H54 (cell line): ENCODE results near the gene IRF9.
A peak's percentile ranks its signal among the peaks of the same experiment; 100 is the strongest.

Experiments used
- DNase-seq: peaks from one replicate; pipeline ENCODE4 v3.0.0; 2011; ENCODE audit warnings: low spot score, mixed read lengths; ENCODE audit not compliant: insufficient read length
- FAIRE-seq: peaks from 3 replicates; lab custom pipeline; 2011; peaks lifted over from hg19 to GRCh38; lab: Jason Lieb, UNC
- POLR2A ChIP-seq: IDR thresholded peaks from 2 replicates; pipeline ENCODE4 v1.6.1; 2011; ENCODE audit warnings: low read depth, mild to moderate bottlenecking, low read length

Gene IRF9

GRCh38 chr14:24160850-24161804, at the start of gene IRF9:
Gene IRF9 (plus strand): TSS chr14:24161265. CDS start chr14:24162145, 880 bp downstream.
- FAIRE-seq (peak; percentile 78), DNase-seq (peak; percentile 84)
- TF ChIP-seq POLR2A, result peak; percentile 48; the same call in 1 of the 2 replicates

GRCh38 chr14:24113379-24113800, 47.7 kb upstream of the IRF9 start:
- TF ChIP-seq POLR2A, result no peak
- no peak for DNase-seq
- FAIRE-seq, result no peak

- DNase-seq (peak; percentile 60), FAIRE-seq (no peak)
- peak; percentile 46 for TF ChIP-seq POLR2A
Measured at GRCh38 chr14:24113801-24114531, 47.1 kb upstream of the IRF9 start.

GRCh38 chr14:24114532-24115421, 46.3 kb upstream of the IRF9 start, which contains the start of the genes DCAF11 and NRL:
Gene DCAF11 (plus strand): TSS chr14:24114777. CDS start chr14:24115595, 818 bp downstream.
Gene NRL (minus strand): TSS chr14:24114949. CDS start chr14:24082848, 32,101 bp downstream.
- peak; percentile 86 for FAIRE-seq
- peak; percentile 82 for DNase-seq

GRCh38 chr14:24115422-24116127, 45.5 kb upstream of the IRF9 start:
- no peak for DNase-seq
- no peak for TF ChIP-seq POLR2A
- no peak for FAIRE-seq

More at GRCh38 chr14:24114532-24115421, 46.3 kb upstream of the IRF9 start, which contains the start of the genes DCAF11 and NRL:
- TF ChIP-seq POLR2A, result peak; percentile 20; the same call in 1 of the 2 replicates

- FAIRE-seq (no peak), DNase-seq (no peak)
- no peak for TF ChIP-seq POLR2A
Measured at GRCh38 chr14:24116128-24116814, 44.8 kb upstream of the IRF9 start.

GRCh38 chr14:24117179-24117578, 43.9 kb upstream of the IRF9 start:
- no peak for DNase-seq
- no peak for FAIRE-seq
- TF ChIP-seq POLR2A, result no peak

- FAIRE-seq (no peak), DNase-seq (no peak)
- TF ChIP-seq POLR2A, result no peak
Measured at GRCh38 chr14:24119691-24120090, 41.4 kb upstream of the IRF9 start.

GRCh38 chr14:24121210-24121609, 39.9 kb upstream of the IRF9 start:
- no peak for FAIRE-seq
- TF ChIP-seq POLR2A, result no peak

GRCh38 chr14:24122416-24122815, 38.6 kb upstream of the IRF9 start:
- TF ChIP-seq POLR2A, result no peak
- DNase-seq, result no peak
- no peak for FAIRE-seq

More at GRCh38 chr14:24121210-24121609, 39.9 kb upstream of the IRF9 start:
- DNase-seq, result no peak

GRCh38 chr14:24122898-24123297, 38.2 kb upstream of the IRF9 start:
- TF ChIP-seq POLR2A, result no peak
- DNase-seq (no peak), FAIRE-seq (no peak)
